Measurements from ENCODE around the gene TCFL5.
"Not testable (repeated sequence)": the region's sequence is repeated elsewhere in the genome, so short reads cannot be mapped to it uniquely, and the experiment has no call there.

TCFL5 gene

GRCh38 chr20:62852841-62853240 lies 8.8 kb downstream of the TCFL5 start:
- DNase-seq: no peak

GRCh38 chr20:62852196-62852595 lies 9.4 kb downstream of the TCFL5 start:
- no peak for DNase-seq

DNA sequence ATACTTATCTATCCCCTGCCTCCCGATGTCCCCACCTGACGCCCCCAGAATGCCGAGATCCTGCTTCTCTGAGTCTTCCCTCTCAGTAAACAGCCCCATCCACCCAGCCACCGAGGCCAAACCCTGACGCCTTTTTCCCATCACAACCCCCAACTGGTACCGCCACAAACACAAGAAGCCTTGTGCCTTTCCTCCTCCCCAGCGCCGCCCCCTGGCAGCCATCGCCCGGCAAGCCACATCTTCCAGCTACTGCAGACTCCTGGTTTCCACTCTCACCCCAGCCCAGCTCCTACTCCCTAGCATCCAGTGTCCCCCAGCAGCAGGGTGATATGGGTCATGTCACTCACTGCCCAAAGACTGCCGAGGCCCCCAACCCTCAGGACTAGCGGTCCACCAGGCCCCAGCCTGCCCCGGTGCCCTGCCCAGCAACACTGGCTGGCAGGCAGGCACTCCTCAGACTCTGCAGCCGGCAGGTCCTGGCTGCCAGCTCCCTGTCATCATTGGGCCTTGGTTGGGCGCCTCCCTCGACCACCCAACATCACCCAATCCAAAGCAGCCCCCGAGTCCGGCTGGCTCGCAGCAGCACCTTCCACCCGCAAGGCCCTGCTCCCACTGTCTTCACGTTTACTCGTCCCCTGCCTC lies 11.2 kb downstream of the TCFL5 start:
- DNase-seq: no peak

DNA sequence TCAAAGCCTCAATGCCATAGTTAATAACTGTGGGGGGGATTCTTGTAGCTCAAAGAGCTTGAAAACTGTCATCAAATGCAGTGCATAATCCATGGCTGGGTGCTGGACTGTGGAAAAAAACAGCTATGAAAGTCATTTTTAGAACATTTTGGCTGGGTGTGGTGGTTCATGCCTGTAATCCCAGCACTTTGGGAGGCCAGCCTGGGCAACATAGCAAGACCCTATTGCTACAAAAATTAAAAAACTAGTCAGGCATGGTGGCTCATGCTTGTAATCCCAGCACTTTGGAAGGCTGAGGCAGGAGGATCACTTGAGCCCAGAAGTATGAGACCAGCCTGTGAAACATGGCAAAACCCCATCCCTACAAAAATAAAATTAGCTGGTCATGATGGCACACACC lies 12.2 kb downstream of the TCFL5 start:
- no peak for DNase-seq

DNA sequence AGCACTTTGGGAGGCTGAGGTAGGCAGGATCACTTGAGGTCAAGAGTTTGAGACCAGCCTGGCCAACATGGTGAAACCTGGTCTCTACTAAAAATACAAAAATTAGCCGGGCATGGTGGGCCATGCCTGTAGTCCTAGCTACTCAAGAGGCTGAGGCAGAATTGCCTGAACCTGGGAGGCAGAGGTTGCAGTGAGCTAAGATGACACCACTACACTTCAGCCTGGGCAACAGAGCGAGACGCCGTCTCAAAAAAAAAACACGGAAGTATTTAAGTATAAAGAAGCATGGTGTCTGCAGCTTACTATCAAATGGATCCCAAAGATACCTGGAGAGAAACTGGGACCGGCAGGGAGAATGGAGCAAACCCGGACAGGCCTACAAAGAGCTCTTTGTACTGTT lies 12.7 kb downstream of the TCFL5 start:
- DNase-seq: not testable (repeated sequence)

- no peak for DNase-seq
Observed at GRCh38 chr20:62846166-62846890, 15.3 kb downstream of the TCFL5 start.

GRCh38 chr20:62845416-62846160 lies 16.0 kb downstream of the TCFL5 start:
- no peak for DNase-seq

- DNase-seq: no peak
Observed at GRCh38 chr20:62844182-62844581, 17.4 kb downstream of the TCFL5 start.

- no peak for DNase-seq
Observed at GRCh38 chr20:62843656-62844055, 18.0 kb downstream of the TCFL5 start.

DNA sequence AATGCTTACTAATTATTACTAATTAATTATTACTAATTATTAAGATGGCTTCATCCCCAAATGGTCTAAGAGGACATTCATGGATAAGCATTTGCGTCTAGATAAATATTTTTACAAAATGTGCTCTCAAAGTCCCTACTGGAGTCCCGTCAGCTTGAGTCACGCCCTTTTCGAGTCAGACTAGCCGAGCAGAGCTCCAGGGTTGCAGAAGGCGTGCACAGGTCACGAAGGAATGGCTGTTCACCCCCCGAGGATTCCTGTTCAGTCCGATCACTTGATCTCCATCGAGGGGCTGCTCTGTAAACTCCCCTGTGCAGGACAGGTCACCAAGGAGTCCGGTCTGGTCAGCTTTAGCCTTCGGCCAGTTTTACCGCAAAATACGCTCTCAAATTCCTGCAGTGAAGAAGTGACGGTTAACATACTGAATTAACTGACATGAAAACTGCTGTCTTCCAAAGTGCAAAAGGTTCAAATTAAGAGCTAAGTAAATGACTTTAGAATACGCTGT lies 19.9 kb downstream of the TCFL5 start:
- DNase-seq: no peak

GRCh38 chr20:62840244-62841197 lies 21.1 kb downstream of the TCFL5 start:
- no peak for DNase-seq

DNA sequence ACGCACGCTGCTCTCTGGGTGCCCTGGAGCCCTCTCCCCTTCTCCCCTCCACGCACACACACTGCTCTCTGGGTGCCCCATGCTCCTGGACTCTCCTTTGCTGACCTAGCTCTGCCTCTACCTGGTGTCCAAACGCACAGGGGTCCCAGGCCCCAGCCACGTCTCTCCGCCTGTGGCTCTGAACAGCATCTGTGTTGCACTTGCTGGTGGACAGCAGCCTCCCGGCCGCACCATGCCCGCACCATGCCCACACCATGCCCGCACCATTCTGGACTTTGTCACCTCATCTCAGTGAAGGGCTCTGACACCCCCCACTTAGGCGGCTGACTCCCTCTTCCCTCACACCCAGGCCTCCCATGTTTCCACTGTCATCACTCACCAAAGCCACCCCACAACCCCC lies 21.8 kb downstream of the TCFL5 start:
- DNase-seq: no peak

DNA sequence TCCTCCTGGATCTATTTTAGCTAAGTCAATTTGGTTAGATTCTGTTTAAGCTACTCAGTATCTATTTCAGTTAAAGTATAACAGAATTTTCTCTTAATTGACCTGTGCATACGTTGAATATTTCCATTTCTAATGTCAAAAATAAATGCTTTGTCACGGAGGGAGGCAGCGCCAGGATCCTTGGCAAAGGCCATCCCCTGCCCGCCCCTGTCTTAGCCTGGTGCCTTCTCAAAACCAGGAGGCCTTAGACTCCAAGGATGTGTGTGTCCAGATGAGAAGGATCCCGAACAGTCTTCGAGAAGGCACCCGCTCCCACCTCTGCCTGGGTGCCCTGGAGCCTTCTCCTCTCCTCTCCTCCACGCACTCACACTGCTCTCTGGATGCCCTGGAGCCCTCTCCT lies 22.4 kb downstream of the TCFL5 start:
- DNase-seq: no peak

DNA sequence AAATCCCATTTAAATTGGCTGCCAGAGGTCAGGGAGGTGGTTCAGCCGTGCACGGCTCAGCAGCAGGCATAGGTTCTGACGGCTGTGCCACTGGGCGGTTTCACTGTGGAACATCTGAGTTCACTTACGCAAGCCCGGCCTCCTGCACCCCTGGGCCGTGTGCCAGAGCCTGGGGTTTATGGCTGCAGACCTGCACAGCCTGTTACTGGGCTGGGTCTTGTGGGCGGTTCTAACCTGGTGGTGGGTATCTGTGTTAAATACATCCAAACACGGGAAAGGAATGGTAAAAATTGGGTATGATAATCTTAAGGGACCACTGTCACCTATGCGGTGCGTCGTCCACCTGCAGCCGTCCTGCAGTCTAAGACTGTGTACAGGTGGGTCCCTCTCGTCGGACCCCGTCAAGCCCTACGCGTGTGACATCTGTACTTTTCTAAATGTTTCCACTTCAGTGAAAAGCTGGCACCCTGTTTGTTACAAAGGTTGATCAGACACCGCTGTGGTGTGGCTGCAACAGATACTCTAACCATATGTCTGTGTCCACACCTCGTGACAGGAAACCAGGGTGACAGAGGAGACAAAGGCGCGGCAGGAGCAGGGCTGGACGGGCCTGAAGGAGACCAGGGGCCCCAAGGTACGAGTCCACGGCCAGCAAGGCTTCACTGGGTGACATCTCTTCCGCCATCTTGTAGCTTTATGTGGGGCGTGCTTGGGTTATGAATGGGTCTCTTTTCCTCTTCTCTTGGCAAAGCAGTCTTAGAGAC lies 23.3 kb downstream of the TCFL5 start:
- DNase-seq: no peak

- DNase-seq: no peak
Observed at GRCh38 chr20:62837790-62838127, 23.9 kb downstream of the TCFL5 start.

GRCh38 chr20:62836967-62837490 lies 24.6 kb downstream of the TCFL5 start:
- no peak for DNase-seq

DNA sequence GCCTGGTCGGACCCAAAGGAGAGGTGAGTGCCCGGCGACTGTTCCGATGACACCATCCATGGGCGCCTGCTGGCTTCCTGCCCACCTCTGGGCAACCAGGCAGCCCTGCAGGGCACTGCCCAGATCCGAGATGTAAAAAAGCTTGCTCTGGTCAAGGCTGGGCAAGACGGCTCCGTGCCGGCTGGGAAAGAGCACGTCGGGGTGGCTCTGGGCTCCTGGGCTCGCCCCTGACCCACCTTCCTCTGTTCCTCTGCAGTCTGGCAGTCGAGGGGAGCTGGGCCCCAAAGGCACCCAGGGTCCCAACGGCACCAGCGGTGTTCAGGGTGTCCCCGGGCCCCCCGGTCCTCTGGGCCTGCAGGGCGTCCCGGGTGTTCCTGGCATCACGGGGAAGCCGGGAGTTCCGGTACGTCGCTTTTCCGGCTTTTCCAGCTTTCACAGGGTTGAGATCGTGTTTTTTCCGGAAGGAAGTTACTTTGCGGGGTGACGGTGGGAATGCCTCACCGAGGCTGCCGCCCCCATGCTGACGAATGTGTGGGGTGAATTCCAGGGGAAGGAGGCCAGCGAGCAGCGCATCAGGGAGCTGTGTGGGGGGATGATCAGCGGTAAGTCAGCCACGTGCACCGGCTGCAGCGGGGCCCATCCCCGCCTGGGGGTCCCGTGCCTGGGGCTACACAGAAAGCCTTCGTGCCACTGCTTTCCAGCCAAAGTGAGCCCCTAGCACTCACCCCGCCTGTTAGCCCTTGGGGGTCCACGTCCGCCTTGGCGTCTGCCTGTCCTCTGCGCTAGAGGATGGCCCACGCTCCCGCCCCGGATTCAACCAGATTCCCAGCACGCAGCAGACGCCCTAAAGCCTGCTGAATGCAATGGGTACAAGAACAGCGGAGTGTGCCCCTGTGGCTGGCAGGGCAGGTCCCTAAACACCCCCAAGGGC lies 25.4 kb downstream of the TCFL5 start:
- DNase-seq: no peak

DNA sequence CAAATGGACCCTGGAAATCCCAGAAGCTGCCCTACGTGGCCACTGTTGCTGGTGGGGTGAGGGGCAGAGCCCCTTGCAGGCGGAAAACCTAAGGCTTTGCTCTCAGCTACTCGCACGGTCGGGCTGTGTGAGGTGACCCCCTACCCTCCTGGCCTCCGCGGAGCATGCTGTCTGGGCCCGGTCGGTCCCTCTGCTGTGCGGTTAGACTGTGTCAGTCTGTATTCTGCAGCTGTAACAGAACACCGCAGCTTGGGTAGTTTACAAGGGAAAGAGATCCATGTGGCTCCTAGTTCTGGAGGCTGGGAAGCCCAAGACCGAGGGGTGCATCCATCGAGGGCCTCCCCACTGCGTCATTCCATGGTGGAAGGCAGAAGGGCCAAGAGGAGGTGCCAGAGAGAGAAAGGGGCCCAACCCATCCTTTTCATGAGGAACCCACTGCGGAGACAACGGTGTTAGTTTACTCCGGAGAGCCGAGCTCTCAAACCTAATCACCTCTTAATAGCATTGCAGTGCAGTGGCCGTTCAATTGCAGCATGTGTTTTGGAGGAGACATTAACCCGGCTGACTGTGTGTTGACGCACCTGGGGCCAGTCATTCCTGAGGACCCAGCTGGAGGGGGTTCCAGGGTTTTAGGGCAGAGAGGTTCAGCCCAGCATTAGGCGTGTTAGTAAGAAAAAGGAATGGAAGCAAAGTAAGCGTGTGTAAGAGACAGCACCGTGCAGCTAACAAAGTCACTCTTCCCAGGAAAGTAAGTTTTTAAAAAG lies 26.5 kb downstream of the TCFL5 start:
- no peak for DNase-seq

GRCh38 chr20:62832951-62833391 lies 28.7 kb downstream of the TCFL5 start:
- no peak for DNase-seq

Measured in activated CD8-positive, alpha-beta memory T cell treated with anti-CD3 and anti-CD28 coated beads for 24 hours (primary cell).